Endothelial cell of umbilical vein (primary cell): Measurements from ENCODE around the gene TBX1. TPM values are rescaled to one million over a fixed set of nuclear protein-coding genes. Genes with fewer than 3 reads are reported as not detected.

Experiments
- BruUV-seq: library from RNA; stranded (reverse); fragments of 400-500 nt; replicated peaks from 2 replicates; lab custom pipeline; 2021; lab: Mats Ljungman, UMichigan
- CTCF ChIA-PET: fragments of 300-600, 350-600 bp; sonication (Branson Sonifier 250); formaldehyde crosslinking; loops from one replicate; lab custom pipeline; 2021; ENCODE audit warnings: antibody characterized with exemption, inconsistent platforms; lab: Charles Lee
- POLR2A ChIA-PET: fragments of 300-600, 350-600 bp; sonication (Branson Sonifier 250); formaldehyde crosslinking; loops from one replicate; lab custom pipeline; 2021; ENCODE audit warnings: antibody characterized with exemption, inconsistent platforms; lab: Charles Lee
- DNase-seq: peaks from one replicate; pipeline ENCODE4 v3.0.0-alpha.2; 2011; ENCODE audit warnings: low read depth, low spot score
- FAIRE-seq: peaks from 2 replicates; lab custom pipeline; 2011; peaks lifted over from hg19 to GRCh38; lab: Jason Lieb, UNC
- H2AFZ ChIP-seq: 2 replicates; pipeline ENCODE4 v1.6.0; 2012; ENCODE audit warnings: low read depth, low read length, control low read depth, inconsistent platforms
- H3K27ac ChIP-seq: 2 replicates; pipeline ENCODE4 v1.5.1; 2011; ENCODE audit warnings: low read depth, mild to moderate bottlenecking, control low read depth, low read length, moderate library complexity; ENCODE audit not compliant: insufficient read depth
- H3K27me3 ChIP-seq, 2 experiments: 2 replicates each; pipeline versions ENCODE4 v1.6.0 to v1.6.1; 2011; ENCODE audit warnings: low read length in 2 of 2, mixed read lengths in 1 of 2; ENCODE audit not compliant: control insufficient read depth in 2 of 2, insufficient read depth in 2 of 2
- H3K36me3 ChIP-seq, 2 experiments: 2 replicates in 1 of 2; 3 replicates in 1 of 2; pipeline ENCODE4 v1.5.1; 2011; ENCODE audit warnings: low read length in 2 of 2, mild to moderate bottlenecking in 1 of 2, moderate library complexity in 1 of 2; ENCODE audit not compliant: control insufficient read depth in 2 of 2, insufficient read depth in 2 of 2; ENCODE audit errors: extremely low read depth in 1 of 2
- H3K4me1 ChIP-seq: 3 replicates; pipeline ENCODE4 v1.5.1; 2011; ENCODE audit warnings: mild to moderate bottlenecking, low read length; ENCODE audit not compliant: control insufficient read depth, insufficient read depth; ENCODE audit errors: extremely low read depth
- H3K4me2 ChIP-seq: 2 replicates; pipeline ENCODE4 v1.6.1; 2011; ENCODE audit warnings: low read length, control low read depth, mixed read lengths; ENCODE audit not compliant: insufficient read depth
- H3K4me3 ChIP-seq, 3 experiments: fragments of 200-600 bp in 1 of 3; sonication (generic), shearing (Covaris generic) in 1 of 3; replicated peaks in 1 of 3; 2 replicates each; pipeline ENCODE4 v1.5.1; 2011 to 2016; ENCODE audit warnings: control low read depth in 3 of 3, low read length in 3 of 3, mild to moderate bottlenecking in 2 of 3, inconsistent platforms in 1 of 3, low read depth in 1 of 3, moderate library complexity in 1 of 3; ENCODE audit not compliant: insufficient read depth in 1 of 3
- H3K79me2 ChIP-seq: 2 replicates; pipeline ENCODE4 v1.6.0; 2012; ENCODE audit warnings: low read length, inconsistent platforms; ENCODE audit not compliant: control insufficient read depth, insufficient read depth
- H3K9ac ChIP-seq: replicated peaks from 2 replicates; pipeline ENCODE3; 2011; ENCODE audit warnings: low read length, control low read depth; ENCODE audit not compliant: insufficient read depth; ENCODE audit errors: extremely low read depth
- H3K9me1 ChIP-seq: replicated peaks from 3 replicates; pipeline ENCODE4 v1.6.0; 2011; ENCODE audit warnings: mild to moderate bottlenecking, low read length; ENCODE audit not compliant: control insufficient read depth, insufficient read depth; ENCODE audit errors: extremely low read depth
- H3K9me3 ChIP-seq: replicated peaks from 2 replicates; pipeline ENCODE4 v1.5.1; 2012; ENCODE audit warnings: low read length, inconsistent platforms; ENCODE audit not compliant: control insufficient read depth, insufficient read depth
- H4K20me1 ChIP-seq: replicated peaks from 2 replicates; pipeline ENCODE3; 2011; ENCODE audit warnings: mild to moderate bottlenecking, low read length; ENCODE audit not compliant: control insufficient read depth, insufficient read depth; ENCODE audit errors: extremely low read depth
- CTCF ChIP-seq, 2 donors: IDR thresholded peaks; 1 replicate in 1 of 2; 2 replicates in 1 of 2; pipeline ENCODE4 v1.5.1; 2011; ENCODE audit warnings: low read length in 2 of 2, mild to moderate bottlenecking in 2 of 2, moderate library complexity in 2 of 2, control low read depth in 1 of 2, inconsistent platforms in 1 of 2, low read depth in 1 of 2; ENCODE audit not compliant: insufficient read depth in 1 of 2; ENCODE audit errors: extremely low read depth in 1 of 2
- POLR2A ChIP-seq: IDR thresholded peaks from 2 replicates; pipeline ENCODE4 v1.6.1; 2012; ENCODE audit warnings: low read depth, mild to moderate bottlenecking, control low read depth, low read length
- POLR2AphosphoS5 ChIP-seq: IDR thresholded peaks from 2 replicates; pipeline ENCODE4 v1.6.1; 2012; ENCODE audit warnings: low read depth, mild to moderate bottlenecking, control low read depth, low read length, moderate library complexity; ENCODE audit not compliant: insufficient read depth
- dilution Hi-C: fragments of 300-500 bp; cut with MboI; formaldehyde crosslinking; loops from one replicate; pipeline ENCODE4 v1.15.0; 2019; ENCODE audit warnings: low sequenced_read_pairs; ENCODE audit not compliant: extremely low pct_ligation_motif_present
- intact Hi-C: fragments of 100-400 bp; cut with micrococcal nuclease; formaldehyde crosslinking; loops from one replicate; pipeline ENCODE4 v1.10.0; 2022
- polyA plus RNA-seq, 4 experiments: library from polyadenylated mRNA; depleted of rRNA in 3 of 4; stranded (reverse) in 3 of 4; unstranded in 1 of 4; fragments of >200 nt; gene quantifications; 2 replicates each; pipeline versions ENCODE4 v1.2.1 to v1.2.3, GENCODE V29; 2011 to 2012; ENCODE audit warnings: missing spikeins in 1 of 4
- total RNA-seq: library from RNA; stranded (reverse); gene quantifications from 2 replicates; pipeline ENCODE4 v1.2.3, GENCODE V29; 2021

The TBX1 gene
- total and polyA plus RNA-seq, 2 donors (not counting 3 experiments of a cell fraction or from before 2014, with no cell fraction given), result 11.0 to 30.2 TPM

GRCh38 chr22:19772673-19773469 lies 12.3 kb downstream of the TBX1 start:
- dilution Hi-C loops, result no loop called here
- no peaks in the 10 kb centered on the region for H4K20me1 ChIP-seq
- H2AFZ ChIP-seq, result peak overlapping the region; percentile 39
- H3K9me3 ChIP-seq, result no peaks in the 10 kb centered on the region
- peak; percentile 87 for FAIRE-seq
- peak; percentile 28 for TF ChIP-seq POLR2AphosphoS5
- peak; percentile 15 to 29 for TF ChIP-seq CTCF (IDR thresholded peaks at IDR 0.05; ENCODE audit: extremely low read depth in 1 of 2, insufficient read depth in 1 of 2, low read depth in 1 of 2, low read length in 2 of 2)
- TF ChIP-seq POLR2A, result no peak
- peak overlapping the region; percentile 9 for H3K4me2 ChIP-seq
- H3K4me1 ChIP-seq, result peaks cover 12% of the 10 kb centered on the region
- peaks cover 0 to 1% of the 10 kb centered on the region in 2 experiments for H3K36me3 ChIP-seq
- intact Hi-C loops, result loop anchor here (2.0 to 5.0 kb wide), 3 partner anchors 34 to 139 kb away; no protein-coding TSS in a partner anchor
- H3K79me2 ChIP-seq, result no peaks in the 10 kb centered on the region
- H3K9me1 ChIP-seq, result no peaks in the 10 kb centered on the region
- ChIA-PET POLR2A (interaction anchor here (0.6 kb wide), 1 partner anchor 148 kb away, joined by 4 read pairs; no protein-coding TSS in a partner anchor), CTCF (interaction anchor here (0.7 to 2.7 kb wide), 18 partner anchors 9 to 139 kb away, joined by 3 to 28 read pairs (median 4); partner anchors contain the start of gene GP1BB)
- H3K27me3 ChIP-seq, result peaks cover 5 to 7% of the 10 kb centered on the region in 2 experiments
- H3K27ac ChIP-seq, result no peak overlapping the region
- BruUV-seq, result no TSS peak
- no peak overlapping the region for H3K4me3 ChIP-seq
- peak; percentile 83 for DNase-seq
- peak overlapping the region; percentile 24 for H3K9ac ChIP-seq
